ENCODE measurements around the gene USP31.

The USP31 gene

DNA sequence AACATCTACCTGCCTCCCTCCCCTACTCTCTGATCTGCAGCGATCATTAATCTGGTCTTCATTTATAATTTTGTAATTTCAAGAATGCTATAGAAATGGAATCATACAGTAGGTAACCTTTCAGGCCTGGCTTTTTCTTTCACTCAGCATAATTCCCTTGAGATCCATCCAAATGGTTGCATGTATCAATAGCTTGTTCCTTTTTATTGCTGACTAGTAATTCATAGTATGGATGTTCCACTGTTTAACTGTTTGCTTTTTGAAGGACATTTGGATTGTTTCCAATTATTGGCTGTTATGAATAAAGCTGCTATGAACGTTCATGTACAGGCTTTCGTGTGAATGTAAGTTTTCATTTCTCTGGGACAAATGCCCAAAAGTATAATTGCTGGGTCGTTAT is 125.2 kb downstream of the USP31 start:
- no peak for DNase-seq (ENCODE audit: low read depth)
- no peak overlapping the region for H3K4me3 ChIP-seq (ENCODE audit: low read length)

DNA sequence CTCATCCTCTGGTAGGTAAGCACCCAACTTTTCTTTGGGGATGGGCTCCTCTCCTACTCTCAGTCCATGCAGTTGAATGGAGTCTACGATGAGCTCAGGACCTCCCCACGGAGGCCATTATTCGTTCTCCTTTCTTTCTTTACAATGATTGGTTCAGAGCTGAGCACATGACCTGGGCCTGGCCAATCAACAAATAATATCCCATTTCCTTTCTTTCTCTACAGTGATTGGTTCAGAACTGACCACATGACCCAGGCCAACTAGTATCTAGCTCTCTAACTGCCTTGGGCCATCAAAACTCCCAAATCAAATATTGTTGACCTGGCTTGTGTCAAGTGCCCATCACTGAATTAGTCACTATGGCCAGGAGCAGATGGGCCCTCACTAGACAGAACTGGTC is 129.2 kb downstream of the USP31 start:
- no peak for TF ChIP-seq CTCF (IDR thresholded peaks at IDR 0.05; ENCODE audit: insufficient read depth, low read depth, low read length, missing control alignments)
- no peak overlapping the region for H3K4me3 ChIP-seq (ENCODE audit: low read length)
- DNase-seq (ENCODE audit: low read depth) = no peak

More for the DNA sequence above, 125.2 kb downstream of the USP31 start:
- TF ChIP-seq CTCF (IDR thresholded peaks at IDR 0.05; ENCODE audit: insufficient read depth, low read depth, low read length, missing control alignments) = no peak

DNA sequence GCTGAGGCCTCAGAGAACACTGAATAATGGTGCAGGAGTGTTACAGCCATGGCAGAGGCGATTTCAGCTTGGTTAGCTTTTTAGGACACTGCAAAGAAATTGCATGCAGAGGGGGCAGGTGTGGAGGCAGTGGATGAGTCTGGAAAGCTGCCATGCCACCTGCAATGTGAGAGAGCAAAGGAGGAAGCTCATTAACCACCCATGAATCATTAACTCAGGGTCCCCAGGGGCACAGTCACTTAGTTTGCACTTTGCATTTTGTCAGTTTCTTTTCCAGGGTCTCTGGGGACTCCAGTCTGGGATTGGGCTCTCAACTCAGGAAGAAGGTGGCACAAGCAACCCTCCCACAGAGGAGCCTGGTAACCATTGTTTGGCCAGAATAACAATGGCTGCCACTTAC is 132.9 kb downstream of the USP31 start:
- no peak for DNase-seq (ENCODE audit: low read depth)
- no peak overlapping the region for H3K4me3 ChIP-seq (ENCODE audit: low read length)
- no peak for TF ChIP-seq CTCF (IDR thresholded peaks at IDR 0.05; ENCODE audit: insufficient read depth, low read depth, low read length, missing control alignments)

GRCh38 chr16:23015580-23015979 is 133.7 kb downstream of the USP31 start:
- no peak for DNase-seq (ENCODE audit: low read depth)
- no peak for TF ChIP-seq CTCF (IDR thresholded peaks at IDR 0.05; ENCODE audit: insufficient read depth, low read depth, low read length, missing control alignments)

GRCh38 chr16:23014592-23014991 is 134.7 kb downstream of the USP31 start:
- TF ChIP-seq CTCF (IDR thresholded peaks at IDR 0.05; ENCODE audit: insufficient read depth, low read depth, low read length, missing control alignments) = no peak
- peak; percentile 52 for DNase-seq (ENCODE audit: low read depth)
- H3K4me3 ChIP-seq (ENCODE audit: low read length) = no peak overlapping the region

More at GRCh38 chr16:23015580-23015979, 133.7 kb downstream of the USP31 start:
- H3K4me3 ChIP-seq (ENCODE audit: low read length) = no peak overlapping the region

Measured in epithelial cell of esophagus (primary cell).